HepG2 (cell line): Measurements from ENCODE around the gene CADM1. TPM values are rescaled to one million over a fixed set of nuclear protein-coding genes. Genes with fewer than 3 reads are reported as not detected.

Experiments
- ATAC-seq: fragments of 200-7000 bp; cut with Tn5 transposase; 3 replicates; pipeline ENCODE4 v1.9.1; 2020; ENCODE audit warnings: mild to moderate bottlenecking, moderate library complexity
- BruUV-seq: library from RNA; stranded (reverse); fragments of 400-500 nt; replicated peaks from 2 replicates; lab custom pipeline; 2021; lab: Mats Ljungman, UMichigan
- CTCF ChIA-PET: fragments of 300-600 bp; formaldehyde crosslinking; extraction: SDS; loops from one replicate; lab custom pipeline; 2021; ENCODE audit warnings: low total read pairs, inconsistent platforms, low intra/inter-chr PET ratio; lab: Yijun Ruan, JAX
- POLR2A ChIA-PET: fragments of 350-600 bp; sonication (Branson Sonifier 250); formaldehyde crosslinking; loops from one replicate; lab custom pipeline; 2020; ENCODE audit warnings: antibody characterized with exemption, inconsistent platforms; lab: Yijun Ruan, JAX
- DNase-seq: peaks from one replicate; pipeline ENCODE4 v3.0.0-alpha.2; 2015; ENCODE audit warnings: low spot score
- FAIRE-seq: peaks from 3 replicates; lab custom pipeline; 2011; peaks lifted over from hg19 to GRCh38; lab: Jason Lieb, UNC
- H2AFZ ChIP-seq: one replicate; pipeline ENCODE4 v1.6.1; 2011; ENCODE audit warnings: low read length, inconsistent platforms
- H3K27ac ChIP-seq: fragments of 300-600 bp; 3 replicates; pipeline ENCODE4 v1.8.0; 2011; ENCODE audit warnings: mixed run types, mild to moderate bottlenecking, mixed read lengths, low read length, inconsistent platforms; ENCODE audit not compliant: insufficient read depth; ENCODE audit errors: extremely low read length
- H3K27me3 ChIP-seq, 2 experiments: fragments of 200-600 bp in 1 of 2; 2 replicates in 1 of 2; 3 replicates in 1 of 2; pipeline versions ENCODE4 v1.6.0 to v1.8.0; 2011; ENCODE audit warnings: low read length in 2 of 2, mild to moderate bottlenecking in 2 of 2, moderate library complexity in 2 of 2, inconsistent platforms in 1 of 2; ENCODE audit not compliant: insufficient read depth in 2 of 2, control insufficient read depth in 1 of 2
- H3K36me3 ChIP-seq, 2 experiments: fragments of 200-600 bp in 1 of 2; replicated peaks in 1 of 2; 2 replicates in 1 of 2; 3 replicates in 1 of 2; pipeline versions ENCODE4 v1.5.1 to v1.8.0; 2011; ENCODE audit warnings: low read length in 2 of 2, inconsistent platforms in 1 of 2; ENCODE audit not compliant: insufficient read depth in 2 of 2, control insufficient read depth in 1 of 2
- H3K4me1 ChIP-seq: 2 replicates; pipeline ENCODE4 v1.5.1; 2012; ENCODE audit warnings: low read length, inconsistent platforms; ENCODE audit not compliant: insufficient read depth
- H3K4me2 ChIP-seq: 2 replicates; pipeline ENCODE4 v1.6.0; 2011; ENCODE audit warnings: low read depth, low read length, inconsistent platforms
- H3K4me3 ChIP-seq, 3 experiments: fragments of 200-600 bp in 1 of 3; sonication (generic), shearing (Covaris generic) in 1 of 3; replicated peaks in 1 of 3; 2 replicates each; pipeline ENCODE4 v1.5.1; 2011 to 2016; ENCODE audit warnings: low read length in 3 of 3, inconsistent platforms in 2 of 3, low read depth in 2 of 3, mild to moderate bottlenecking in 2 of 3, control low read depth in 1 of 3, mixed read lengths in 1 of 3; ENCODE audit not compliant: insufficient read depth in 1 of 3
- H3K79me2 ChIP-seq: one replicate; pipeline ENCODE4 v1.6.1; 2011; ENCODE audit warnings: low read length, inconsistent platforms; ENCODE audit not compliant: insufficient read depth
- H3K9ac ChIP-seq: 2 replicates; pipeline ENCODE4 v1.6.0; 2011; ENCODE audit warnings: mild to moderate bottlenecking, low read depth, low read length, inconsistent platforms; ENCODE audit not compliant: insufficient read depth
- H3K9me3 ChIP-seq: 2 replicates; pipeline ENCODE4 v1.5.1; 2012; ENCODE audit warnings: mild to moderate bottlenecking, low read length
- H4K20me1 ChIP-seq: 2 replicates; pipeline ENCODE4 v1.6.0; 2011; ENCODE audit warnings: inconsistent platforms, mild to moderate bottlenecking, low read length, moderate library complexity; ENCODE audit not compliant: insufficient read depth
- ARNT ChIP-seq: fragments of 450-650 bp; IDR thresholded peaks from 2 replicates; pipeline ENCODE4 v1.6.1; 2017
- E2F2 ChIP-seq: sonication (generic); formaldehyde crosslinking; IDR thresholded peaks from 2 replicates; pipeline ENCODE4 v1.4.0; 2020; ENCODE audit warnings: missing genetic modification reagents, borderline replicate concordance
- MED8 ChIP-seq: sonication (generic); formaldehyde crosslinking; IDR thresholded peaks from 2 replicates; pipeline ENCODE4 v1.8.1; 2023; ENCODE audit warnings: mild to moderate bottlenecking, missing genetic modification reagents; ENCODE audit not compliant: insufficient replicate concordance
- NR0B2 ChIP-seq: sonication (generic); formaldehyde crosslinking; IDR thresholded peaks from 2 replicates; pipeline ENCODE4 v1.4.0; 2020; ENCODE audit warnings: mild to moderate bottlenecking, missing genetic modification reagents
- SSRP1 ChIP-seq: IDR thresholded peaks from 2 replicates; pipeline ENCODE4 v1.6.1; 2016; ENCODE audit warnings: control low read depth
- TCF7 ChIP-seq: sonication (generic); IDR thresholded peaks from 2 replicates; pipeline ENCODE4 v1.6.1; 2016; ENCODE audit warnings: antibody characterized with exemption, low read depth
- ZFP1 ChIP-seq: IDR thresholded peaks from 2 replicates; pipeline ENCODE4 v1.6.1; 2016
- ZFYVE20 ChIP-seq: sonication (generic); formaldehyde crosslinking; IDR thresholded peaks from 2 replicates; pipeline ENCODE4 v1.8.0; 2023; ENCODE audit warnings: low read depth, mild to moderate bottlenecking, moderate library complexity, missing genetic modification reagents, borderline replicate concordance
- ZKSCAN5 ChIP-seq: sonication (generic); formaldehyde crosslinking; IDR thresholded peaks from 2 replicates; pipeline ENCODE4 v1.5.1; 2020; ENCODE audit warnings: mild to moderate bottlenecking, missing genetic modification reagents
- ZMAT5 ChIP-seq: sonication (generic); formaldehyde crosslinking; IDR thresholded peaks from 2 replicates; pipeline ENCODE4 v1.5.0; 2020; ENCODE audit warnings: mild to moderate bottlenecking, low read depth, missing genetic modification reagents, borderline replicate concordance
- ZNF383 ChIP-seq: sonication (generic); formaldehyde crosslinking; IDR thresholded peaks from 2 replicates; pipeline ENCODE4 v1.4.0; 2020; ENCODE audit warnings: missing genetic modification reagents, mild to moderate bottlenecking, borderline replicate concordance
- ZNF431 ChIP-seq: sonication (generic); formaldehyde crosslinking; IDR thresholded peaks from 2 replicates; pipeline ENCODE4 v1.9.0; 2022; ENCODE audit warnings: missing genetic modification reagents, low read depth, mild to moderate bottlenecking, borderline replicate concordance
- ZNF563 ChIP-seq: sonication (generic); formaldehyde crosslinking; IDR thresholded peaks from 2 replicates; pipeline ENCODE4 v1.8.0; 2022; ENCODE audit warnings: mild to moderate bottlenecking, moderate library complexity, missing genetic modification reagents
- ZSCAN9 ChIP-seq: IDR thresholded peaks from 2 replicates; pipeline ENCODE4 v1.6.1; 2016; ENCODE audit warnings: borderline replicate concordance
- WGBS: methylation state at CpG from one replicate; pipeline ENCODE4 v1.1.6; 2017; ENCODE audit warnings: low lambda C conversion rate; 5-methylcytosine and 5-hydroxymethylcytosine counted together
- in situ Hi-C: cut with HindIII; loops from 2 replicates; pipeline ENCODE4 v1.10.0; 2017; ENCODE audit warnings: low pct_unique_long_range_greater_than_20kb; ENCODE audit not compliant: extremely low pct_ligation_motif_present
- intact Hi-C: fragments of 100-400 bp; cut with micrococcal nuclease; formaldehyde crosslinking; loops from one replicate; pipeline ENCODE4 v1.10.0; 2022; ENCODE audit not compliant: unreplicated experiment
- polyA plus RNA-seq, 8 experiments: library from polyadenylated mRNA; depleted of rRNA in 3 of 8; stranded (reverse) in 7 of 8; unstranded in 1 of 8; fragments of >200 nt; fragmentation: Illumina TruSeq in 4 of 8; extraction: Trizol in 4 of 8; gene quantifications; 2 replicates each; pipeline versions ENCODE4 v1.2.1 to v1.2.3, GENCODE V29; 2011 to 2016; ENCODE audit warnings: low read depth in 4 of 8, missing spikeins in 1 of 8, mixed read lengths in 1 of 8; ENCODE audit not compliant: insufficient read depth in 1 of 8
- total RNA-seq, 5 experiments: library from RNA; depleted of rRNA; stranded (reverse); fragments of >200 nt; fragmentation: Illumina TruSeq; extraction: Trizol; gene quantifications; 2 replicates each; pipeline ENCODE4 v1.2.3, GENCODE V29; 2016; ENCODE audit warnings: low read depth in 1 of 5
- TF ChIP-seq, protein P1 (sequence below): conservative IDR thresholded peaks from 2 replicates; pipeline ENCODE4 v1.6.1; 2018; ENCODE audit warnings: missing genetic modification reagents
- TF ChIP-seq, protein P2 (sequence below): sonication (generic); formaldehyde crosslinking; conservative IDR thresholded peaks from 2 replicates; pipeline ENCODE4 v1.4.0; 2020; ENCODE audit warnings: missing genetic modification reagents
- TF ChIP-seq, protein P3 (sequence below): sonication (generic); formaldehyde crosslinking; IDR thresholded peaks from 2 replicates; pipeline ENCODE4 v1.9.0; 2021; ENCODE audit warnings: missing genetic modification reagents, borderline replicate concordance

Gene CADM1
- total and polyA plus RNA-seq, 2 of the 13 experiments (the other 11 are each of a cell fraction or from before 2014, with no cell fraction given): 71.3 to 122 TPM

DNA sequence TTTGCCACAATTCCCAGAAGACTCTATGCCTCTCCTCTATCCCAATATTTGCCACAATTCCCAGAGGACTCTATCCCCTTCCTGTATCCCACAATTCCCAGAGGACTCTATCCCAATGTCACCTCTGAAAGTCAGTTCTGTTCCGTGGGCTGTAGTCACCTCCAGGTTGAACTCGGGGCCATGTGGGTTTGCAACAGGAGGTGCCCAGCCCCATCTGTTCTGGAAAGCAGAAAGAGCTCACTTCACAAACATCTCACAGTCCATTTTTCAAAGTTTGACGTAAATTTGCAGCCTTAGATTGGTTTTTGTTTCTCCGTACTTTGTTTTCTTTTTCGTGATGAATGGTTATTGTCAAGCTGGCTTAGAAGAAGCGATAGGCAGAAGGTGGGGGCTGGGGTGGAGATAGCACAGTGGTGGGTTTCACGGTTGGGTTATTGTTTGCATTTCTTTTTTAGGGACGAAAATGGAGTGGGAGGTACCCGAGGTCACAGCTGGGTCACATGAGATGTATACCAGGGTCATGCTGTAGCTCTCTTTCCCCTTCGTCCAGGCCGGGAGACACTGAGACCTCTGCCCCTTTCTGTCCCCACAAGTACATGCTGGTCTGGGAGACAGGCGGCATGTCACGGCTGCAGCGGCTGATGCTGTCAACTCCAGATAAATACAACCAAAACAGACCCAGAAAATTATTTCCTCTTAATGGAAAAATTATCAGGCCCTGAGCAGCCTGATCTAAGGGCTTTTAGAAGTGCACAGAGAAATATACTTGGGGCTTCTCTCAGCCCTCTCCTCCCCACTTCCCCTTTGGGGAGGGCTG is 374.5 kb downstream of the CADM1 start:
- Histone ChIP-seq H3K79me2 (no peaks in the 10 kb centered on the region), H3K36me3 (no peaks in the 10 kb centered on the region), H4K20me1 (no peaks in the 10 kb centered on the region), H3K27me3 (peaks cover 2 to 16% of the 10 kb centered on the region in 2 experiments; a peak in 3 of 5 replicates), H3K9me3 (no peaks in the 10 kb centered on the region), H3K9ac (no peak overlapping the region), H3K4me3 (no peak overlapping the region), H3K4me2 (no peak overlapping the region), H3K27ac (no peak overlapping the region), H3K4me1 (no peaks in the 10 kb centered on the region), H2AFZ (no peak overlapping the region)
- ChIA-PET POLR2A (no interaction called here), CTCF (no interaction called here)
- in situ Hi-C loops (no loop called here), intact Hi-C loops (no loop called here)
- FAIRE-seq: no peak
- no TSS peak for BruUV-seq
- 10% methylated on average over 12 of the region's 14 CpGs for WGBS
- TF ChIP-seq SSRP1 (CRISPR knock-in tag) (no peak), ZFYVE20 (CRISPR knock-in tag) (no peak), ZSCAN9 (CRISPR knock-in tag) (no peak), ZKSCAN5 (CRISPR knock-in tag) (no peak), ZMAT5 (CRISPR knock-in tag) (no peak), NR0B2 (CRISPR knock-in tag) (no peak), MED8 (CRISPR knock-in tag) (no peak), ARNT (no peak), ZFP1 (no peak), TCF7 (no peak), ZNF383 (CRISPR knock-in tag) (no peak), ZNF431 (CRISPR knock-in tag) (no peak), E2F2 (no peak), ZNF563 (CRISPR knock-in tag) (no peak)
- TF ChIP-seq, protein P1, sequence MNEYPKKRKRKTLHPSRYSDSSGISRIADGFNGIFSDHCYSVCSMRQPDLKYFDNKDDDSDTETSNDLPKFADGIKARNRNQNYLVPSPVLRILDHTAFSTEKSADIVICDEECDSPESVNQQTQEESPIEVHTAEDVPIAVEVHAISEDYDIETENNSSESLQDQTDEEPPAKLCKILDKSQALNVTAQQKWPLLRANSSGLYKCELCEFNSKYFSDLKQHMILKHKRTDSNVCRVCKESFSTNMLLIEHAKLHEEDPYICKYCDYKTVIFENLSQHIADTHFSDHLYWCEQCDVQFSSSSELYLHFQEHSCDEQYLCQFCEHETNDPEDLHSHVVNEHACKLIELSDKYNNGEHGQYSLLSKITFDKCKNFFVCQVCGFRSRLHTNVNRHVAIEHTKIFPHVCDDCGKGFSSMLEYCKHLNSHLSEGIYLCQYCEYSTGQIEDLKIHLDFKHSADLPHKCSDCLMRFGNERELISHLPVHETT (CRISPR knock-in tag): no peak
- TF ChIP-seq, protein P2, sequence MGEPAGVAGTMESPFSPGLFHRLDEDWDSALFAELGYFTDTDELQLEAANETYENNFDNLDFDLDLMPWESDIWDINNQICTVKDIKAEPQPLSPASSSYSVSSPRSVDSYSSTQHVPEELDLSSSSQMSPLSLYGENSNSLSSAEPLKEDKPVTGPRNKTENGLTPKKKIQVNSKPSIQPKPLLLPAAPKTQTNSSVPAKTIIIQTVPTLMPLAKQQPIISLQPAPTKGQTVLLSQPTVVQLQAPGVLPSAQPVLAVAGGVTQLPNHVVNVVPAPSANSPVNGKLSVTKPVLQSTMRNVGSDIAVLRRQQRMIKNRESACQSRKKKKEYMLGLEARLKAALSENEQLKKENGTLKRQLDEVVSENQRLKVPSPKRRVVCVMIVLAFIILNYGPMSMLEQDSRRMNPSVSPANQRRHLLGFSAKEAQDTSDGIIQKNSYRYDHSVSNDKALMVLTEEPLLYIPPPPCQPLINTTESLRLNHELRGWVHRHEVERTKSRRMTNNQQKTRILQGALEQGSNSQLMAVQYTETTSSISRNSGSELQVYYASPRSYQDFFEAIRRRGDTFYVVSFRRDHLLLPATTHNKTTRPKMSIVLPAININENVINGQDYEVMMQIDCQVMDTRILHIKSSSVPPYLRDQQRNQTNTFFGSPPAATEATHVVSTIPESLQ: no peak
- TF ChIP-seq, protein P3, sequence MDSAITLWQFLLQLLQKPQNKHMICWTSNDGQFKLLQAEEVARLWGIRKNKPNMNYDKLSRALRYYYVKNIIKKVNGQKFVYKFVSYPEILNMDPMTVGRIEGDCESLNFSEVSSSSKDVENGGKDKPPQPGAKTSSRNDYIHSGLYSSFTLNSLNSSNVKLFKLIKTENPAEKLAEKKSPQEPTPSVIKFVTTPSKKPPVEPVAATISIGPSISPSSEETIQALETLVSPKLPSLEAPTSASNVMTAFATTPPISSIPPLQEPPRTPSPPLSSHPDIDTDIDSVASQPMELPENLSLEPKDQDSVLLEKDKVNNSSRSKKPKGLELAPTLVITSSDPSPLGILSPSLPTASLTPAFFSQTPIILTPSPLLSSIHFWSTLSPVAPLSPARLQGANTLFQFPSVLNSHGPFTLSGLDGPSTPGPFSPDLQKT (CRISPR knock-in tag): no peak
- no peak for ATAC-seq
- DNase-seq: no peak
